IMR-90 (cell line): ENCODE data around the gene QDPR. TPM values are rescaled to one million over a fixed set of nuclear protein-coding genes. Genes with fewer than 3 reads are reported as not detected.

Source experiments
- ATAC-seq: fragments of 200-7000 bp; cut with Tn5 transposase; 2 replicates; pipeline ENCODE4 v1.9.1; 2020; ENCODE audit warnings: low read depth, mild to moderate bottlenecking, moderate library complexity
- BruUV-seq: library from RNA; stranded (reverse); fragments of 400-500 nt; replicated peaks from 2 replicates; lab custom pipeline; 2021; lab: Mats Ljungman, UMichigan
- CTCF ChIA-PET: fragments of 300-600 bp; formaldehyde crosslinking; extraction: SDS; loops from one replicate; lab custom pipeline; 2021; ENCODE audit warnings: antibody characterized with exemption; lab: Yijun Ruan, JAX
- POLR2A ChIA-PET: fragments of 300-600 bp; sonication (Branson Sonifier 250); formaldehyde crosslinking; loops from one replicate; lab custom pipeline; 2022; ENCODE audit warnings: antibody characterized with exemption; ENCODE audit not compliant: unreplicated experiment; lab: Charles Lee
- DNase-seq: peaks from one replicate; pipeline ENCODE4 v3.0.0; 2013
- H2AFZ ChIP-seq: replicated peaks from 2 replicates; pipeline ENCODE3; 2013; ENCODE audit warnings: low read length, mild to moderate bottlenecking; ENCODE audit not compliant: poor library complexity
- H2AK5ac ChIP-seq: 2 replicates; pipeline ENCODE4 v1.6.1; 2013; ENCODE audit warnings: low read depth, low read length, inconsistent platforms
- H2AK9ac ChIP-seq: replicated peaks from 2 replicates; pipeline ENCODE3; 2013; ENCODE audit warnings: mild to moderate bottlenecking, low read depth, low read length, moderate library complexity; ENCODE audit not compliant: poor library complexity
- H2BK120ac ChIP-seq: 2 replicates; pipeline ENCODE4 v1.6.1; 2013; ENCODE audit warnings: low read depth, low read length, inconsistent platforms
- H2BK15ac ChIP-seq: 3 replicates; pipeline ENCODE4 v1.6.1; 2013; ENCODE audit warnings: low read depth, low read length, inconsistent platforms
- H2BK20ac ChIP-seq: 2 replicates; pipeline ENCODE4 v1.6.1; 2013; ENCODE audit warnings: low read depth, mild to moderate bottlenecking, inconsistent platforms, low read length, moderate library complexity
- H2BK5ac ChIP-seq: 2 replicates; pipeline ENCODE4 v1.6.1; 2013; ENCODE audit warnings: mild to moderate bottlenecking, low read depth, low read length, inconsistent platforms; ENCODE audit not compliant: poor library complexity, severe bottlenecking
- H3K14ac ChIP-seq: replicated peaks from 2 replicates; pipeline ENCODE4 v1.6.1; 2013; ENCODE audit warnings: low read depth, low read length, inconsistent platforms
- H3K18ac ChIP-seq: 2 replicates; pipeline ENCODE4 v1.6.1; 2013; ENCODE audit warnings: low read depth, low read length, control low read depth
- H3K23ac ChIP-seq: 2 replicates; pipeline ENCODE4 v1.6.1; 2013; ENCODE audit warnings: low read depth, low read length, inconsistent platforms
- H3K27ac ChIP-seq: 2 replicates; pipeline ENCODE4 v1.5.1; 2013; ENCODE audit warnings: mild to moderate bottlenecking, control low read depth, low read length; ENCODE audit not compliant: insufficient read depth
- H3K27me3 ChIP-seq: 2 replicates; pipeline ENCODE4 v1.6.1; 2013; ENCODE audit warnings: low read length; ENCODE audit not compliant: control insufficient read depth, insufficient read depth
- H3K36me3 ChIP-seq: 2 replicates; pipeline ENCODE4 v1.6.1; 2013; ENCODE audit warnings: low read length, mixed read lengths; ENCODE audit not compliant: control insufficient read depth, insufficient read depth
- H3K4ac ChIP-seq: 2 replicates; pipeline ENCODE4 v1.6.1; 2013; ENCODE audit warnings: low read depth, low read length, inconsistent platforms
- H3K4me1 ChIP-seq: 2 replicates; pipeline ENCODE4 v1.6.1; 2013; ENCODE audit warnings: low read length, mixed read lengths; ENCODE audit not compliant: control insufficient read depth, insufficient read depth
- H3K4me2 ChIP-seq: 2 replicates; pipeline ENCODE4 v1.6.1; 2013; ENCODE audit warnings: low read depth, mild to moderate bottlenecking, control low read depth, low read length, moderate library complexity
- H3K4me3 ChIP-seq: 2 replicates; pipeline ENCODE4 v1.5.1; 2013; ENCODE audit warnings: low read depth, mild to moderate bottlenecking, control low read depth, low read length, moderate library complexity; ENCODE audit not compliant: insufficient read depth
- H3K56ac ChIP-seq: 2 replicates; pipeline ENCODE4 v1.6.1; 2013; ENCODE audit warnings: low read length, inconsistent platforms; ENCODE audit not compliant: insufficient read depth; ENCODE audit errors: extremely low read depth
- H3K79me1 ChIP-seq, 2 experiments: 2 replicates each; pipeline ENCODE4 v1.6.1; 2013; ENCODE audit warnings: low read length in 2 of 2, inconsistent platforms in 1 of 2, low read depth in 1 of 2
- H3K9ac ChIP-seq: 2 replicates; pipeline ENCODE4 v1.6.1; 2013; ENCODE audit warnings: low read depth, low read length, control low read depth
- H3K9me1 ChIP-seq: 2 replicates; pipeline ENCODE4 v1.6.1; 2013; ENCODE audit warnings: low read length, inconsistent platforms; ENCODE audit not compliant: insufficient read depth
- H3K9me3 ChIP-seq: 2 replicates; pipeline ENCODE4 v1.6.1; 2013; ENCODE audit warnings: low read length; ENCODE audit not compliant: control insufficient read depth, insufficient read depth
- H4K20me1 ChIP-seq: 2 replicates; pipeline ENCODE4 v1.6.1; 2013; ENCODE audit warnings: low read length, inconsistent platforms; ENCODE audit not compliant: insufficient read depth
- H4K5ac ChIP-seq: 2 replicates; pipeline ENCODE4 v1.6.1; 2013; ENCODE audit warnings: mild to moderate bottlenecking, low read depth, low read length, control low read depth
- H4K8ac ChIP-seq, 2 experiments: 2 replicates each; pipeline ENCODE4 v1.6.1; 2013; ENCODE audit warnings: low read depth in 2 of 2, low read length in 2 of 2, control low read depth in 1 of 2, inconsistent platforms in 1 of 2
- H4K91ac ChIP-seq: 2 replicates; pipeline ENCODE4 v1.6.1; 2013; ENCODE audit warnings: low read depth, low read length, inconsistent platforms; ENCODE audit not compliant: insufficient read depth
- MAZ ChIP-seq: IDR thresholded peaks from 2 replicates; pipeline ENCODE4 v1.6.1; 2012; ENCODE audit warnings: low read depth, mild to moderate bottlenecking, low read length, improper control_type of control experiment, moderate library complexity, borderline replicate concordance
- POLR2A ChIP-seq: IDR thresholded peaks from 2 replicates; pipeline ENCODE4 v1.6.1; 2012; ENCODE audit warnings: mild to moderate bottlenecking, low read depth, low read length
- RCOR1 ChIP-seq: IDR thresholded peaks from 2 replicates; pipeline ENCODE4 v1.6.1; 2012; ENCODE audit warnings: mild to moderate bottlenecking, low read length, improper control_type of control experiment; ENCODE audit not compliant: insufficient replicate concordance
- WGBS, 2 experiments: methylation state at CpG; one replicate each; pipeline versions ENCODE4 v1.1.5 to v1.1.7; 2013; ENCODE audit warnings: missing lambda C conversion rate in 2 of 2; ENCODE audit not compliant: insufficient read length in 1 of 2; ENCODE audit errors: extremely low coverage in 2 of 2; 5-methylcytosine and 5-hydroxymethylcytosine counted together
- dilution Hi-C: fragments of 300-500 bp; cut with HindIII; formaldehyde crosslinking; loops from one replicate; pipeline ENCODE4 v1.14.3; 2018; ENCODE audit warnings: low sequenced_read_pairs; ENCODE audit not compliant: unreplicated experiment
- in situ Hi-C: fragments of 300-500 bp; cut with MboI; formaldehyde crosslinking; loops from 3 replicates; pipeline ENCODE4 v1.14.3; 2019; ENCODE audit warnings: low sequenced_read_pairs, inconsistent platforms, mixed read lengths
- intact Hi-C: fragments of 100-400 bp; cut with micrococcal nuclease; formaldehyde crosslinking; loops from 2 replicates; pipeline ENCODE4 v1.10.0; 2022
- polyA plus RNA-seq, 3 experiments: library from polyadenylated mRNA; depleted of rRNA; stranded (reverse); fragments of >200 nt; gene quantifications; 2 replicates each; pipeline ENCODE4 v1.2.3, GENCODE V29; 2012; ENCODE audit warnings: low replicate concordance in 1 of 3
- total RNA-seq: library from RNA; depleted of rRNA; stranded (reverse); fragments of >200 nt; gene quantifications from 2 replicates; pipeline ENCODE4 v1.2.3, GENCODE V29; 2012

QDPR gene
- total and polyA plus RNA-seq, 2 of the 4 experiments (the other 2 are of a cell fraction) = 10.4 to 31.1 TPM

GRCh38 chr4:17492876-17493275, 19.0 kb downstream of the QDPR start:
- Histone ChIP-seq H3K4me2 (no peak overlapping the region), H2AK5ac (no peak overlapping the region), H2AK9ac (no peak overlapping the region), H3K9me3 (no peaks in the 10 kb centered on the region), H3K4me3 (no peak overlapping the region), H2BK5ac (no peak overlapping the region), H2AFZ (no peak overlapping the region), H4K91ac (no peak overlapping the region), H3K23ac (no peak overlapping the region), H3K56ac (no peak overlapping the region), H3K9ac (no peak overlapping the region), H3K27ac (no peak overlapping the region), H4K5ac (no peak overlapping the region), H3K18ac (no peak overlapping the region), H3K4ac (no peak overlapping the region), H3K27me3 (no peaks in the 10 kb centered on the region), H3K4me1 (peaks cover 3% of the 10 kb centered on the region; the same call in 1 of the 2 replicates), H4K8ac (no peak overlapping the region), H3K36me3 (peaks cover 28% of the 10 kb centered on the region), H2BK15ac (no peak overlapping the region), H4K20me1 (no peaks in the 10 kb centered on the region), H3K9me1 (peaks cover 5% of the 10 kb centered on the region; the same call in 1 of the 2 replicates), H2BK120ac (no peak overlapping the region), H3K14ac (no peak overlapping the region), H3K79me1 (peaks cover 0 to 4% of the 10 kb centered on the region in 2 experiments; a peak in 2 of 4 replicates), H2BK20ac (no peak overlapping the region)
- DNase-seq = no peak
- ATAC-seq = no peak
- intact Hi-C loops (no loop called here), in situ Hi-C loops (no loop called here), dilution Hi-C loops (no loop called here)
- ChIA-PET POLR2A (no interaction called here), CTCF (no interaction called here)
- BruUV-seq = no TSS peak
- no CpG with 5 or more reads among the region's 2 CpGs for WGBS, 2 experiments
- TF ChIP-seq POLR2A = no peak
- no peak for TF ChIP-seq MAZ
- TF ChIP-seq RCOR1 = no peak
